Ecto neural progenitor cell (in vitro differentiated cells): ENCODE data around the gene TTC33.
"Not testable (repeated sequence)": the region's sequence is repeated elsewhere in the genome, so short reads cannot be mapped to it uniquely, and the experiment has no call there.

ENCODE experiments used
- DNase-seq: peaks from one replicate; pipeline ENCODE4 v3.0.0-alpha.2; 2018; ENCODE audit warnings: low spot score

Gene TTC33

GRCh38 chr5:40755407-40756365 is at the start of gene TTC33:
Gene TTC33, minus strand, starts transcription at chr5:40755961. Its CDS starts 8,943 bp downstream, at chr5:40747018.
- peak; percentile 97 for DNase-seq

- DNase-seq = no peak
Measured at GRCh38 chr5:40801771-40802562, 46.2 kb upstream of the TTC33 start.

- no peak for DNase-seq
Measured at GRCh38 chr5:40799258-40799657, 43.5 kb upstream of the TTC33 start.

GRCh38 chr5:40798801-40799210 is 43.0 kb upstream of the TTC33 start:
- DNase-seq = no peak

- DNase-seq = peak; percentile 95
Measured at GRCh38 chr5:40798012-40798800, 42.4 kb upstream of the TTC33 start, which contains the start of gene PRKAA1. Gene PRKAA1, minus strand, starts transcription at chr5:40798374. Its CDS starts 185 bp downstream, at chr5:40798189.

- peak; percentile 87 for DNase-seq
Measured at GRCh38 chr5:40797273-40798011, 41.7 kb upstream of the TTC33 start.

GRCh38 chr5:40796487-40796889 is 40.7 kb upstream of the TTC33 start:
- DNase-seq = no peak

- DNase-seq = not testable (repeated sequence)
Measured at GRCh38 chr5:40794877-40795276, 39.1 kb upstream of the TTC33 start.

GRCh38 chr5:40794340-40794739 is 38.6 kb upstream of the TTC33 start:
- DNase-seq = not testable (repeated sequence)

GRCh38 chr5:40792691-40793090 is 36.9 kb upstream of the TTC33 start:
- not testable (repeated sequence) for DNase-seq

- no peak for DNase-seq
Measured at GRCh38 chr5:40791715-40792139, 36.0 kb upstream of the TTC33 start.

- DNase-seq = no peak
Measured at GRCh38 chr5:40790947-40791593, 35.3 kb upstream of the TTC33 start.

- not testable (repeated sequence) for DNase-seq
Measured at GRCh38 chr5:40788941-40789340, 33.2 kb upstream of the TTC33 start.

- no peak for DNase-seq
Measured at GRCh38 chr5:40787986-40788385, 32.2 kb upstream of the TTC33 start.

- DNase-seq = not testable (repeated sequence)
Measured at GRCh38 chr5:40786664-40787063, 30.9 kb upstream of the TTC33 start.

- DNase-seq = no peak
Measured at GRCh38 chr5:40784916-40785315, 29.2 kb upstream of the TTC33 start.

- DNase-seq = no peak
Measured at GRCh38 chr5:40784027-40784653, 28.4 kb upstream of the TTC33 start.

GRCh38 chr5:40781843-40782409 is 26.2 kb upstream of the TTC33 start:
- DNase-seq = no peak

- DNase-seq = no peak
Measured at GRCh38 chr5:40780858-40781257, 25.1 kb upstream of the TTC33 start.

GRCh38 chr5:40780199-40780598 is 24.4 kb upstream of the TTC33 start:
- DNase-seq = no peak
